ENCODE results near the gene SEMA4B. TPM values are rescaled to one million over a fixed set of nuclear protein-coding genes. Genes with fewer than 3 reads are reported as not detected.

SEMA4B gene
- total and polyA plus RNA-seq, 9 of the 15 experiments (the other 6 are each of a cell fraction or from before 2014, with no cell fraction given), result 1.3 to 33.6 (median 11.0) TPM

GRCh38 chr15:90265271-90266060 lies 64.3 kb downstream of the SEMA4B start, which contains the start of gene NGRN (continued):
- TF ChIP-seq JUN (IDR thresholded peaks at IDR 0.05; ENCODE audit: borderline replicate concordance, low read depth, low read length) (peak; percentile 43; the same call in 1 of the 2 replicates), JUN (CRISPR knock-in tag; IDR thresholded peaks at IDR 0.05; ENCODE audit: borderline replicate concordance) (no peak), ZNF318 (IDR thresholded peaks at IDR 0.05; ENCODE audit: borderline replicate concordance in 1 of 2, low read depth in 1 of 2) (no peak), NFIX (CRISPR knock-in tag; IDR thresholded peaks at IDR 0.05; ENCODE audit: low read depth) (no peak), NKRF (IDR thresholded peaks at IDR 0.05; ENCODE audit: borderline replicate concordance) (peak; percentile 93), ARID2 (IDR thresholded peaks at IDR 0.05) (no peak), ZNF592 (IDR thresholded peaks at IDR 0.05) (peak; percentile 85), SMC3 (conservative IDR thresholded peaks at IDR 0.05; ENCODE audit: insufficient read depth, low read depth, low read length) (0 out of 2 replicates have a peak, but pooled peaks have one; percentile 1), ZBTB12 (CRISPR knock-in tag; IDR thresholded peaks at IDR 0.05) (peak; percentile 38; the same call in 1 of the 2 replicates)
